DMS79 treated with DMSO at 0.1 percent for 48 hours (cell line): ENCODE results near the gene TMEM106C.
A peak's percentile ranks its signal among the peaks of the same experiment; 100 is the strongest.
"Not testable (repeated sequence)": the region's sequence is repeated elsewhere in the genome, so short reads cannot be mapped to it uniquely, and the experiment has no call there.

Experiments
- DNase-seq: peaks from one replicate; lab custom pipeline; 2025; lab: John Stamatoyannopoulos, UW

TMEM106C gene

DNA sequence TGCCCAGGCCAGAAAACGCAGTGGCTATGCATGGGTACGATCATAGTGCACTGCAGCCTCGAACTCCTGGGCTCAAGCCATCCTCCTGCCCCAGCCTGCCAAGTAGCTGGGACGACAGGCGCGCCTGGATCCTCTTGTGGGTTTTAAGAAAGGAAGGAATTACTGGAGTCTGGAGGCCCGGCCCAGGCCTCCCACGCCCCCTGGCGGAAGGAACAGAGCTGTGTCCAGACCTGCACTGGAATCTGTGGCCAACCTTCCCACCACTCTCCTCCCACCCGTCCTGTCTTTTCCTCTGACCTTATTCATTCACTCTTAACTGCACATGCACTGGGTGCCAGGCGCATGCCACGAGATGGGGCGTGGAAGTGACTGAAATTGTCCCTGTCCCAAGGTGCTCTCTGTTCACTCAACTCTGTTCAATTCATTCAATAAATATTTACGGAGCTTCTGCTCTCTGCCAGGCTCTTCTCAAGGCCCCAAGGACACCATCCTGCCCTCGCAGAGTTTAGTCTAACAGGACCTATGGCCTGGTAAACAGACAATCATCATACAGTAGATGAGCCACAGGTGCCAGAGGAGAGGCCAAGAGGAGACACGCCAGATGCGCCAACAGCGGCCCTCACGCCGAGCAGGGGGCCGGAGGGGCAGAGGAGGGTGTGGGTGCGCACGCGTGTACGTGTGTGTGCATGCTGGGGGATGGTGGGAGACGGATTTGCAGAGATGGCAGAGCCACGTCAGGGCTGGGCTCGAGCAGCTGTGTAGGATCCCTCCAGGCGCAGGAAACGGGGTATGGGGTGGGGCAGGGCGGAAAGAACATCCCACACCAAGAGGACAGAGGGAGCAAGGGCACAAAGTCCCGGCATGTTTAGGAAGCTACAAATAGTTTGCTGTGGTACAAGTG lies 13.7 kb upstream of the TMEM106C start:
- DNase-seq: peak; percentile 66

DNA sequence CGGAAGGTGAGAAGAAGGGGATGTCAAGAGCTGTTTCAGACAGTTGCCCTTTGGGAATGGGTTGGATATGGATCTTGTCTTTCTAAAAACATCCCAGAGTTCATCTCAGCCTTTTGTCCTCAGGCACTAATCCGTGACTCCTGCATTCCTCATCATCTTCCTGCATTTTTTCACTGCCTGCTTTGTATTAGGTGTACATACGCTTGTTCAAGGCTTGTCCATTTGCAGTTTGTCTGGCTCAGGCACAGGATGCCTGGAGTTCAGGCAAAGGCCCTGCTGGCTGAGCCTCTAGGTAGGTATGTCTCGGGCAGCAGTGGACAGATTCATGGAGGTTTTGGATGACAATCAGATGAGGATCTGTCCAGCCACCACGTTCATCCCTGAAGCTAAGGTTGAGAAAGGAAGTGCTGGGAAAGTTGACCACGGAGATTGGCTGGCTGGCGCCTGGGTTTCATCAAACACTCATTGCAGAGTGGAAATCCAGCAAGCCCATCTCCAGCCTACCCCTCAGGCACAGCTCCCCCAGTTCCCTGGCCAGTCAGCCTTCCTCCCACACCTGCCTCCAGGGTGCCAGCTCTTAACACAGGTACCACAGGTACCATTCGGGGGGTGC lies 12.4 kb upstream of the TMEM106C start:
- DNase-seq: no peak

GRCh38 chr12:47954058-47954457 lies 9.3 kb upstream of the TMEM106C start:
- no peak for DNase-seq

DNA sequence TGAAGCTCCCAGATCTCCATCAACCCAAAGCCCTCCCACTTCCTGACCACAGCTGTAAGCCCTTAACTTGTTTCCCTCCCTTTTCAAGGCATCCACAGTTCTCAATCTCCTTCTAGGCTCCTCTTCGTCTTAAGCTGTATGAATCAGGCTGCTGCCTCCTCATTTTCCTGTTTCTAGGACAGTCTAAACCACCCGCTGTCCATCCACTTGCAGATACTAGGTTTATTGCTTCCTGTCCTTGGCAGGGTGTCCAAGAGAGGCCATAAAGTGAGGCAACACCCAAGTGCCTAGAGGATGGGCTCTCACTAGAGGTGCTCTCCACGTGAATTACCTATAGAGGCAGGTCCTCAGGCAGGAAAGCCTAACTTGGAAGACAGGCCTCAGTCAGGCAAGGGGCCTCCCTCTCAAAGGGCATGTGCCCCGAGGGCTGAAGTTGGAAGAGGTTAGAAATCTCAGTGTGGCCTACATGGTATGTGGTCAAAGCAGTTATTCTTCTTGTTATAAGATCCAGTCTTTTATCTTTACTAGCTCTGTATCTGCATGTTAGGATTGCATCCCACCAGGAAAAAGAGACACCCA lies 8.8 kb upstream of the TMEM106C start:
- DNase-seq: no peak

DNA sequence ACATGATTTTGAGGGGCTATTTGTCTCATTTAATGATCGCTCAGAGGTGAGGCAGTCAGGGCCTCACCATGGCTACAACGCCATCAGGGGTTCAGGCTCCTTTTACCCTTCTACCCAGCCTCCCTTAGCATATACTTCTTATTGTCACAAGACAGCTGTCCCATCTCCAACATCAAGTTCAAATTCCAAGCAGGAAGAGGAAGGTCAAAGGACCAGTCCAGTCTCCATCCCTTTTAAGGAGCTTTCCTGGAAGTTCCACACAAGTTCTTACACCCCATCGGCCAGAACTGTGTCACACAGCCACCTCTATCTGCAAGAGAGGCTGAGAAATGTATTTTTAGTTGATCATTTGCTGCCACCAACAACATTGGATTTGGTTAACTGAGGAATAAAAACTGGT lies 8.3 kb upstream of the TMEM106C start:
- no peak for DNase-seq

DNA sequence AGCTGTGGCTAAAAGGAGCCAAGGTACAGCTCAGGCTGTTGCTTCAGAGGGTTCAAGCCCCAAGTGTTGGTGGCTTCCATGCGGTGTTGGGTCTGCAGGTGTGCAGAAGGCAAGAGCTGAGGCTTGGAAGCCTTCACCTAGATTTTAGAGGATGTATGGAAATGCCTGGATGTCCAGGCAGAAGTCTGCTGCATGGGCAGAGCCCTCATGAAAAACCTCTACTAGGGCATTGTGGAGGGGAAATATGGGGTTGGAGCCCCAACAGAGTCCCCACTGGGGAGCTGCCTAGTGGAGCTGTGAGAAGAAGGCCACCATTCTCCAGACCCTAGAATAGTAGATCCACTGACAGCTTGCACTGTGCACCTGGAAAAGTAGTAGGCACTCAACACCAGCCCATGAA lies 5.7 kb upstream of the TMEM106C start:
- not testable (repeated sequence) for DNase-seq

DNA sequence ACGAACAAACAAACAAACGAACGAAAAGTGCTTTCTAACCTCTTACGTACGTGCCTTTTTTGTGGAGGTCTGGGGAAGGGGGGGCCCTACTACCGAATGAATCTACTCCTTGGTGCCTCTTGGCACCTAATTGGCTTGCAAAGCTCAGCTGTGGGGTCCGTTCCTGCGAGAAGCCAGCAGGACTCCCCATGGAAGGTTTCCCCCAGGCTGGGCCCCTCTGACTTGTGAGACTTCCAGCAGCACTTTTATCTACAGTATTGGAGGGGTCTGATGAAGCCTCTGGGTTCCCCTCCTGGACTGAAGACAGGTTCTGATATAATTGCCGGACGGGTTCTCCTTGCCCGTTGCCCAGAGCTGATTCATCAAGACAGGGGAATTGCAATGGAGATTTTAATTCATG lies 1.2 kb upstream of the TMEM106C start:
- no peak for DNase-seq

DNA sequence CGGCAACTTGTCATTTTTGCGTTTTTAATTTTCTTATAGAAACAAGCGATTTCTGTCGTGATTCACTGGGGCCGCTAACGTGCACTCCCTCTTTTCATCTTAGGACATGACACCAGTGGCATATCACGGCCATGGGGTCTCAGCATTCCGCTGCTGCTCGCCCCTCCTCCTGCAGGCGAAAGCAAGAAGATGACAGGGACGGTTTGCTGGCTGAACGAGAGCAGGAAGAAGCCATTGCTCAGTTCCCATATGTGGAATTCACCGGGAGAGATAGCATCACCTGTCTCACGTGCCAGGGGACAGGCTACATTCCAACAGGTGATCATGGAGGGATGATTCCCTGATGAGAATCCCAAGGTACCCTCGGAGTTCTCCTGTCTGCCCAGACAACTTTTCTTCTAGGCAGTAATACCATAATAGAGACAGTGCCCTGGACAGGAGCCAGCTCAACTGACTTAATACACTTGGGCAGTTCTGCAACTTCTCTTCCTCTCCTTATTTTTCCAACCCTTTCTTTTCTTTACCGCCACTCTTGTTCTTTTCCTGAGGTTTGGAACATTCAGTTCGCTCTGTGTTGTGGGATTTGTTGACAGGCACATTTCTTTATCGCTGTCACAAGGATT lies 821 bp downstream of the TMEM106C start:
- DNase-seq: peak; percentile 18

GRCh38 chr12:47965581-47965980 lies 2.2 kb downstream of the TMEM106C start:
- no peak for DNase-seq

GRCh38 chr12:47967461-47968321 lies 4.3 kb downstream of the TMEM106C start:
- no peak for DNase-seq

GRCh38 chr12:47969845-47970244 lies 6.4 kb downstream of the TMEM106C start:
- DNase-seq: no peak

GRCh38 chr12:47970843-47971242 lies 7.4 kb downstream of the TMEM106C start:
- no peak for DNase-seq

DNA sequence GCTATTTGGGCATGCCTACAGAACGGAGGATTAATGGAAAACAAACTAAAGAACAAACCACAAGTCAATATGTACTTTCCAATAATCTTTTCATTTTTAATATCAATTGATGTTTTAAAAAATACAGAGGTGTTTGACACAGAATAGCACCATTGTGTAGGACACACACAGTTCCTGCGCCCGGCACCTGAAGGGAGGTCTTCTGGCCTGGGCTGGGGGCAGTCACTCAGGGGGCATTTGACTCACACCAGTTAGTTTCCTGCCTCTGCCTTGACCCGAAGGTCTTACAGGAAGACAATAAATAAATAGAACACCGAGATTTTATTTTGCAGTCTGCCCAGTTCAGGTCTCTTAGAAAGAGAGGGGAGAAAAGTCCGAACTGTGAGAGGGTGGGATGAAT lies 9.5 kb downstream of the TMEM106C start:
- DNase-seq: no peak

- DNase-seq: no peak
These were observed 10.5 kb downstream of the TMEM106C start for GRCh38 chr12:47973870-47974269.

GRCh38 chr12:47975036-47975620 lies 11.7 kb downstream of the TMEM106C start:
- no peak for DNase-seq

- DNase-seq: no peak
These were observed 12.4 kb downstream of the TMEM106C start for GRCh38 chr12:47975816-47976215.

- no peak for DNase-seq
These were observed 13.8 kb downstream of the TMEM106C start for GRCh38 chr12:47977046-47977771.

GRCh38 chr12:47977772-47978597 lies 14.6 kb downstream of the TMEM106C start:
- DNase-seq: no peak

DNA sequence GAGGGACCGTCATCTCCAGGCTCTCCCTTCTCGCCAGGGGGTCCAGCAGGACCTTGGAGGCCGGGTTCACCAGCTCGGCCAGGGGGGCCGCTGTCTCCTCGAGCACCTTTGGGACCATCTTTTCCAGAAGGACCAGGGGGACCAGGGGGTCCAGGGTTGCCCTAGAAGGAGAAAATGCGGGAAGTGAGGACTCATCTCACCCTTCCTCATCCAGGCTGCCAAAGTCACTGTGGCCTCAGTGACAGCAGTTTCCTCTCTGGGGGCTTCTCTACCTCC lies 15.1 kb downstream of the TMEM106C start:
- DNase-seq: no peak

DNA sequence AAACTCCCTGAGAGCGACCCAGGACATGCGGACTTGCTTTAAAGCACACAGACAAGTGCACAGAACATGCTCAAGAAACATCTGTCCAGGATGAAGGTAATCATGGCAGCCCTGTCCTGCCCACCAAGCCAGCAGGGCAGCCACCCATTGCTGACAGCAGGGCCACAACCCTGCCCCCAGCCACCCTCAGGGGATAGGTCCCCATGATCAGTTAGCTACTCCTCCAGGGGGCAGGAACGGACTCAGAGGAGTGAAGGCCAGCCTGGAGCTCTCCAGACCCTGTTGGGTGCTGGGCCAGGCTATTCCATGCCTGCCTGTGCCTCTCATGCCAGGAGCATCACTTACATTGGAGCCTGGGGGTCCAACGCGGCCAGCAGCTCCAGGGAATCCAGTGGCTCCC lies 15.8 kb downstream of the TMEM106C start:
- no peak for DNase-seq
